Astrocyte (in vitro differentiated cells and primary cell): ENCODE data around the gene MEGF8. TPM values are rescaled to one million over a fixed set of nuclear protein-coding genes. Genes with fewer than 3 reads are reported as not detected.

Experiments
- DNase-seq: peaks from one replicate; pipeline ENCODE4 v3.0.0-alpha.2; 2010; ENCODE audit warnings: low read depth
- FAIRE-seq: peaks from 2 replicates; lab custom pipeline; 2011; peaks lifted over from hg19 to GRCh38; lab: Jason Lieb, UNC
- H2AFZ ChIP-seq: 2 replicates; pipeline ENCODE4 v1.6.0; 2012; ENCODE audit warnings: low read depth, low read length, inconsistent platforms
- H3K27ac ChIP-seq: 2 replicates; pipeline ENCODE4 v1.5.1; 2011; ENCODE audit warnings: low read depth, low read length, inconsistent platforms
- H3K27me3 ChIP-seq: 2 replicates; pipeline ENCODE4 v1.6.0; 2011; ENCODE audit warnings: low read length, inconsistent platforms; ENCODE audit not compliant: insufficient read depth
- H3K36me3 ChIP-seq: 2 replicates; pipeline ENCODE4 v1.5.1; 2011; ENCODE audit warnings: low read length, inconsistent platforms; ENCODE audit not compliant: insufficient read depth
- H3K4me1 ChIP-seq: 2 replicates; pipeline ENCODE4 v1.5.1; 2011; ENCODE audit warnings: low read length, inconsistent platforms; ENCODE audit not compliant: insufficient read depth
- H3K4me2 ChIP-seq: 2 replicates; pipeline ENCODE4 v1.6.0; 2012; ENCODE audit warnings: low read length, inconsistent platforms
- H3K4me3 ChIP-seq: 2 replicates; pipeline ENCODE4 v1.5.1; 2011; ENCODE audit warnings: low read depth, mild to moderate bottlenecking, low read length, inconsistent platforms; ENCODE audit not compliant: insufficient read depth
- H3K79me2 ChIP-seq: 2 replicates; pipeline ENCODE4 v1.6.0; 2012; ENCODE audit warnings: mild to moderate bottlenecking, low read length, inconsistent platforms; ENCODE audit not compliant: insufficient read depth
- H3K9ac ChIP-seq: 2 replicates; pipeline ENCODE4 v1.6.0; 2012; ENCODE audit warnings: mild to moderate bottlenecking, low read length, inconsistent platforms
- H3K9me3 ChIP-seq: 2 replicates; pipeline ENCODE4 v1.5.1; 2012; ENCODE audit warnings: low read depth, mild to moderate bottlenecking, low read length, inconsistent platforms; ENCODE audit not compliant: insufficient read depth
- H4K20me1 ChIP-seq: 2 replicates; pipeline ENCODE4 v1.6.0; 2012; ENCODE audit warnings: low read length, inconsistent platforms; ENCODE audit not compliant: insufficient read depth
- H3K27ac Mint-ChIP-seq: one replicate; pipeline ENCODE4 v1.8.0; 2021; ENCODE audit warnings: mild to moderate bottlenecking, mixed read lengths; ENCODE audit not compliant: unreplicated experiment
- H3K27me3 Mint-ChIP-seq: one replicate; pipeline ENCODE4 v1.8.0; 2021; ENCODE audit warnings: low read depth, mixed read lengths; ENCODE audit not compliant: unreplicated experiment
- H3K36me3 Mint-ChIP-seq: one replicate; pipeline ENCODE4 v1.8.0; 2021; ENCODE audit warnings: low read depth, mixed read lengths; ENCODE audit not compliant: unreplicated experiment
- H3K4me1 Mint-ChIP-seq: one replicate; pipeline ENCODE4 v1.8.0; 2021; ENCODE audit warnings: low read depth, mixed read lengths; ENCODE audit not compliant: unreplicated experiment
- H3K4me3 Mint-ChIP-seq: one replicate; pipeline ENCODE4 v1.8.0; 2021; ENCODE audit warnings: mild to moderate bottlenecking, moderate library complexity, mixed read lengths; ENCODE audit not compliant: unreplicated experiment
- H3K9me3 Mint-ChIP-seq: one replicate; pipeline ENCODE4 v1.8.0; 2021; ENCODE audit warnings: mild to moderate bottlenecking, mixed read lengths; ENCODE audit not compliant: unreplicated experiment
- CTCF ChIP-seq: IDR thresholded peaks from 2 replicates; pipeline ENCODE4 v1.5.1; 2011; ENCODE audit warnings: low read depth, mild to moderate bottlenecking, inconsistent platforms, low read length, moderate library complexity; ENCODE audit not compliant: insufficient read depth
- EZH2 ChIP-seq: IDR thresholded peaks from 2 replicates; pipeline ENCODE4 v1.6.1; 2012; ENCODE audit warnings: mild to moderate bottlenecking, low read length, inconsistent platforms; ENCODE audit not compliant: insufficient read depth
- total RNA-seq: library from RNA; stranded (reverse); gene quantifications from 2 replicates; pipeline ENCODE4 v1.2.1, GENCODE V29; 2021

MEGF8 gene
- total RNA-seq, 1 donor from 2014 or later: 42.0 TPM

DNA sequence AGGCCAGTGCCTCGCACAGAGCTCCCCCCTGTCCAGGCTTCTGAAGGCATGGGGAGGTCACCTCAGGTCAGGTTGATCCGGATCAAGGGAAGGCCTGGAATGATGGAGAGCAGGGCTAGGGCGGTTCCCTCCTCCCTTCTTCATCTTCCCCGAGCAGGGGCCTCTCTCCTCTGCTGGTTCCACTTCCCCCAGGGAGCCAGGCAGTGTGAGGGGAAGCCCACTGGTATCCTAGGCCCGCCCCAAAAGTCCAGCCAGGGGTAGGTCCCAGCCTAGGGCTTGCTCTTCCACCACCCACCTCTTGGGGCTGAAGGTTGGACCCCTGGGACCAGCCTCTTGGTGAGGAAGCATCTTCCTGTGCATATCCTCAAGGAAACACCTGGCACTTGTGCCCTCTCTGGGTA lies 39.9 kb upstream of the MEGF8 start:
- no peak overlapping the region for H3K27ac Mint-ChIP-seq

DNA sequence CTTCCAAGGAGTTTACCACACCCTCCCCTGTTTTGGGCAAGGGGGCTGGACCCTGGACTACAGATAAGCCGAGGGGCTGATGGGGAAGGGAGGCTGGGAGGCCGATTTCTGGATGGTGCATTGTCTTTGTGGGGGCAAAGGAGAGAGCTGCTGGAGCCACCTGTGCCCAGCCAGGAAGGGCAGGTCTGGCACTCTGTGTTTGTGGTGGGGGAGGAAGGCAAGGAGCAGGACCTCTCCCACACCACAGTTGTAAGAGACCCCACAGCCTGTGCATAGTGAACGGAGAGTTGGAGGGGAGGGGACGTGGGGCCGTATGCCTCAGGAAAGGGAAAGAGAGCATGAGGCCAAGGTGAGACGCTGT lies 39.5 kb upstream of the MEGF8 start:
- Histone ChIP-seq H3K79me2 (peaks cover 51% of the 10 kb centered on the region), H3K9ac (peak overlapping the region; percentile 87), H3K36me3 (peaks cover 15% of the 10 kb centered on the region), H4K20me1 (peaks cover 69% of the 10 kb centered on the region), H3K4me2 (peak overlapping the region; percentile 100), H3K9me3 (no peaks in the 10 kb centered on the region), H3K27ac (no peak overlapping the region), H3K4me1 (peaks cover 45% of the 10 kb centered on the region), H3K27me3 (no peaks in the 10 kb centered on the region), H3K4me3 (no peak overlapping the region), H2AFZ (no peak overlapping the region)
- Mint-ChIP-seq H3K4me3 (peak overlapping the region; percentile 87), H3K9me3 (peaks cover 2% of the 10 kb centered on the region), H3K27ac (no peak overlapping the region), H3K36me3 (peaks cover 4% of the 10 kb centered on the region), H3K27me3 (no peaks in the 10 kb centered on the region), H3K4me1 (peaks cover 21% of the 10 kb centered on the region)
- DNase-seq (no peak), FAIRE-seq (no peak)
- TF ChIP-seq EZH2 (no peak), CTCF (no peak)

More for the DNA sequence above, 39.9 kb upstream of the MEGF8 start:
- H3K9me3 ChIP-seq: no peaks in the 10 kb centered on the region
- FAIRE-seq (no peak), DNase-seq (no peak)
- TF ChIP-seq CTCF: no peak
- no peak for TF ChIP-seq EZH2
- no peak overlapping the region for H2AFZ ChIP-seq
- no peak overlapping the region for H3K27ac ChIP-seq
- Mint-ChIP-seq H3K27me3 (no peaks in the 10 kb centered on the region), H3K36me3 (peaks cover 4% of the 10 kb centered on the region), H3K4me3 (peak overlapping the region; percentile 87), H3K9me3 (peaks cover 2% of the 10 kb centered on the region), H3K4me1 (peaks cover 21% of the 10 kb centered on the region)
- peak overlapping the region; percentile 73 for H3K4me3 ChIP-seq
- peak overlapping the region; percentile 87 for H3K9ac ChIP-seq
- peaks cover 66% of the 10 kb centered on the region for H4K20me1 ChIP-seq
- H3K4me2 ChIP-seq: peak overlapping the region; percentile 100
- H3K36me3 ChIP-seq: peaks cover 13% of the 10 kb centered on the region
- H3K79me2 ChIP-seq: peaks cover 51% of the 10 kb centered on the region
- H3K4me1 ChIP-seq: peaks cover 45% of the 10 kb centered on the region
- no peaks in the 10 kb centered on the region for H3K27me3 ChIP-seq

DNA sequence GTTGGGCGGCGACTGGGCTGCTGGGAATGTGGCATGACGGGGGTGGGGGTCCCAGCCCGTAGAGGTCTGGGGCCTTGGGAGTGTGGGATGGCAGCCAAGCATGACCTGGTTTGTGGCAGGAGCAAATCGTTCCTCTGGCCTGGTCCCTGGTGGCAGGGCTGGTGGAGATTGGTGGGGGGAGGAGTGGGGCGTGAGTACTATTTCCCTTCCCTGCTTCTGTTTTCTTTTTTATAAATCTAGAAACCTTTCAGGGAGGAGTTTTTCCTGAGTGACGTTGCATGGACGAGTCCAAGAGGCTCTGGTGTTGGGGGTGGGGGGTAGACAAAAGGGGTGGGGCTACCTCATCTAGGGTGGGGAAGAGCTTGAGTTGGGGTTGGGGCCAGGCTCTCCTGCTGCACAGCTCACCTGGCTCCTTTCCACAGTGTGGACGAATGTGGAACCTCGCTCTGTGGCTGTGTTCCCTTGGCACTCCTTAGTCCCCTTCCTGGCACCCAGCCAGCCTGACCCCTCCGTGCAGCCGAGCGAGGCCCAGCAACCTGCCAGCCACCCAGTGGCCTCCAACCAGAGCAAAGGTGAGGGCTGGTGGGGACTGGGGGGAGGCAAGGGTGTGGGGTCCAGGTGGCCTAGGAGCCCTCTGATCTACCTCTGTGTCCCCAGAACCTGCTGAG lies 39.0 kb upstream of the MEGF8 start:
- Histone ChIP-seq H3K9me3 (no peaks in the 10 kb centered on the region), H2AFZ (no peak overlapping the region), H3K4me3 (no peak overlapping the region), H3K27ac (no peak overlapping the region), H3K79me2 (peaks cover 47% of the 10 kb centered on the region), H3K4me1 (peaks cover 40% of the 10 kb centered on the region), H3K4me2 (peak overlapping the region; percentile 100), H3K36me3 (peaks cover 15% of the 10 kb centered on the region), H4K20me1 (peaks cover 74% of the 10 kb centered on the region), H3K27me3 (no peaks in the 10 kb centered on the region), H3K9ac (peak overlapping the region; percentile 87)
- Mint-ChIP-seq H3K9me3 (peaks cover 2% of the 10 kb centered on the region), H3K4me3 (peak overlapping the region; percentile 87), H3K36me3 (peaks cover 4% of the 10 kb centered on the region), H3K4me1 (peaks cover 21% of the 10 kb centered on the region), H3K27me3 (no peaks in the 10 kb centered on the region), H3K27ac (no peak overlapping the region)
- TF ChIP-seq CTCF: no peak
- TF ChIP-seq EZH2: no peak
- no peak for FAIRE-seq
- DNase-seq: no peak
